Measurements from ENCODE around the gene PRAME.

GRCh38 chr22:22576989-22577427, 17.9 kb upstream of the PRAME start:
- no peak for TF ChIP-seq CTCF (IDR thresholded peaks at IDR 0.05; ENCODE audit: low read length)
- no peak for TF ChIP-seq EZH2 (optimal IDR thresholded peaks at IDR 0.05; ENCODE audit: low read depth, low read length)
